CD14-positive monocyte (primary cell): ENCODE measurements around the gene SPTAN1. TPM values are rescaled to one million over a fixed set of nuclear protein-coding genes. Genes with fewer than 3 reads are reported as not detected.

Experiments used
- DNase-seq, 3 donors: peaks; one replicate each; pipeline ENCODE4 v3.0.0-alpha.2; 2011 to 2022
- H2AFZ ChIP-seq: 2 replicates; pipeline ENCODE4 v1.6.0; 2012; ENCODE audit warnings: mild to moderate bottlenecking, low read depth, low read length, inconsistent platforms; ENCODE audit not compliant: insufficient read depth, poor library complexity, severe bottlenecking
- H3K27ac ChIP-seq, 2 donors: 1 replicate in 1 of 2; 2 replicates in 1 of 2; pipeline ENCODE4 v1.5.1; 2012 to 2013; ENCODE audit warnings: low read length in 2 of 2, control low read depth in 1 of 2, inconsistent platforms in 1 of 2, low read depth in 1 of 2, mild to moderate bottlenecking in 1 of 2
- H3K27me3 ChIP-seq, 2 donors: one replicate each; pipeline versions ENCODE4 v1.6.0 to v1.6.1; 2011 to 2013; ENCODE audit warnings: low read length in 2 of 2; ENCODE audit not compliant: control insufficient read depth in 2 of 2, insufficient read depth in 2 of 2
- H3K36me3 ChIP-seq, 2 donors: replicated peaks in 1 of 2; 1 replicate in 1 of 2; 2 replicates in 1 of 2; pipeline versions ENCODE4 v1.5.1 to v1.6.1; 2012 to 2013; ENCODE audit warnings: low read length in 2 of 2, control low read depth in 1 of 2, inconsistent platforms in 1 of 2, mild to moderate bottlenecking in 1 of 2; ENCODE audit not compliant: insufficient read depth in 2 of 2, control insufficient read depth in 1 of 2
- H3K4me1 ChIP-seq, 2 donors: 1 replicate in 1 of 2; 2 replicates in 1 of 2; pipeline versions ENCODE4 v1.5.1 to v1.6.1; 2012 to 2013; ENCODE audit warnings: low read length in 2 of 2, control low read depth in 1 of 2, inconsistent platforms in 1 of 2, mild to moderate bottlenecking in 1 of 2, moderate library complexity in 1 of 2; ENCODE audit not compliant: insufficient read depth in 2 of 2, control insufficient read depth in 1 of 2
- H3K4me2 ChIP-seq: replicated peaks from 2 replicates; pipeline ENCODE3; 2012; ENCODE audit warnings: low read length, moderate library complexity, mild to moderate bottlenecking; ENCODE audit not compliant: poor library complexity, severe bottlenecking; ENCODE audit errors: extremely low read depth
- H3K4me3 ChIP-seq, 3 experiments: fragments of 200-600 bp in 1 of 3; sonication (generic) in 1 of 3; replicated peaks in 1 of 3; 1 replicate in 2 of 3; 2 replicates in 1 of 3; pipeline ENCODE4 v1.5.1; 2011 to 2013; ENCODE audit warnings: low read length in 3 of 3, mild to moderate bottlenecking in 3 of 3, control low read depth in 2 of 3, low read depth in 2 of 3, inconsistent platforms in 1 of 3, moderate library complexity in 1 of 3
- H3K79me2 ChIP-seq: 2 replicates; pipeline ENCODE4 v1.6.0; 2012; ENCODE audit warnings: mild to moderate bottlenecking, control low read depth, inconsistent platforms, low read length, moderate library complexity; ENCODE audit not compliant: insufficient read depth
- H3K9ac ChIP-seq: 2 replicates; pipeline ENCODE4 v1.6.0; 2017; ENCODE audit warnings: low read length, mild to moderate bottlenecking; ENCODE audit not compliant: insufficient read depth, poor library complexity, severe bottlenecking
- H3K9me3 ChIP-seq, 2 donors: replicated peaks in 1 of 2; 1 replicate in 1 of 2; 2 replicates in 1 of 2; pipeline versions ENCODE4 v1.5.1 to v1.6.1; 2012 to 2013; ENCODE audit warnings: low read length in 2 of 2, control low read depth in 1 of 2; ENCODE audit not compliant: control insufficient read depth in 1 of 2, insufficient read depth in 1 of 2
- H4K20me1 ChIP-seq: 2 replicates; pipeline ENCODE4 v1.6.0; 2012; ENCODE audit warnings: mild to moderate bottlenecking, low read length, control low read depth, moderate library complexity; ENCODE audit not compliant: insufficient read depth
- H3K27ac Mint-ChIP-seq, 7 donors: one replicate each; pipeline ENCODE4 v1.8.0; 2020; ENCODE audit warnings: mild to moderate bottlenecking in 7 of 7, mixed read lengths in 7 of 7, moderate library complexity in 6 of 7, inconsistent platforms in 2 of 7
- H3K27me3 Mint-ChIP-seq, 3 donors: one replicate each; pipeline ENCODE4 v1.8.0; 2021 to 2022; ENCODE audit warnings: low read depth in 3 of 3, mild to moderate bottlenecking in 3 of 3, mixed read lengths in 3 of 3, moderate library complexity in 3 of 3, inconsistent platforms in 1 of 3
- H3K36me3 Mint-ChIP-seq, 2 donors: one replicate each; pipeline ENCODE4 v1.8.0; 2020; ENCODE audit warnings: mixed read lengths in 2 of 2, inconsistent platforms in 1 of 2, mild to moderate bottlenecking in 1 of 2
- H3K4me1 Mint-ChIP-seq: one replicate; pipeline ENCODE4 v1.8.0; 2020; ENCODE audit warnings: mild to moderate bottlenecking, mixed read lengths
- H3K4me3 Mint-ChIP-seq, 2 donors: one replicate each; pipeline ENCODE4 v1.8.0; 2020; ENCODE audit warnings: mild to moderate bottlenecking in 2 of 2, mixed read lengths in 2 of 2, moderate library complexity in 1 of 2
- H3K9me3 Mint-ChIP-seq, 7 donors: one replicate each; pipeline ENCODE4 v1.8.0; 2020 to 2022; ENCODE audit warnings: mixed read lengths in 7 of 7, mild to moderate bottlenecking in 6 of 7, moderate library complexity in 6 of 7, inconsistent platforms in 2 of 7
- WGBS: methylation state at CpG from one replicate; pipeline ENCODE4 v1.1.5; 2013; ENCODE audit warnings: missing lambda C conversion rate; ENCODE audit not compliant: insufficient coverage; 5-methylcytosine and 5-hydroxymethylcytosine counted together
- intact Hi-C, 2 donors: fragments of 100-400 bp; cut with micrococcal nuclease; formaldehyde crosslinking; loops; one replicate each; pipeline versions ENCODE4 v1.15.0 to v1.15.1; 2023
- polyA plus RNA-seq, 3 donors: library from polyadenylated mRNA; depleted of rRNA in 1 of 3; unstranded in 2 of 3; stranded (reverse) in 1 of 3; fragments of 300-500 nt in 2 of 3; fragments of >200 nt in 1 of 3; fragmentation: Illumina TruSeq in 2 of 3; gene quantifications; 1 replicate in 2 of 3; 2 replicates in 1 of 3; pipeline ENCODE4 v1.2.3, GENCODE V29; 2012 to 2021
- TF ChIP-seq, protein P1 (sequence below): fragments of 200-600 bp; IDR thresholded peaks from one replicate; pipeline ENCODE4 v1.8.0; 2022; ENCODE audit warnings: antibody characterized with exemption, mild to moderate bottlenecking

The SPTAN1 gene
- polyA plus RNA-seq, 3 donors: 6.2 to 40.8 (median 8.5) TPM

DNA sequence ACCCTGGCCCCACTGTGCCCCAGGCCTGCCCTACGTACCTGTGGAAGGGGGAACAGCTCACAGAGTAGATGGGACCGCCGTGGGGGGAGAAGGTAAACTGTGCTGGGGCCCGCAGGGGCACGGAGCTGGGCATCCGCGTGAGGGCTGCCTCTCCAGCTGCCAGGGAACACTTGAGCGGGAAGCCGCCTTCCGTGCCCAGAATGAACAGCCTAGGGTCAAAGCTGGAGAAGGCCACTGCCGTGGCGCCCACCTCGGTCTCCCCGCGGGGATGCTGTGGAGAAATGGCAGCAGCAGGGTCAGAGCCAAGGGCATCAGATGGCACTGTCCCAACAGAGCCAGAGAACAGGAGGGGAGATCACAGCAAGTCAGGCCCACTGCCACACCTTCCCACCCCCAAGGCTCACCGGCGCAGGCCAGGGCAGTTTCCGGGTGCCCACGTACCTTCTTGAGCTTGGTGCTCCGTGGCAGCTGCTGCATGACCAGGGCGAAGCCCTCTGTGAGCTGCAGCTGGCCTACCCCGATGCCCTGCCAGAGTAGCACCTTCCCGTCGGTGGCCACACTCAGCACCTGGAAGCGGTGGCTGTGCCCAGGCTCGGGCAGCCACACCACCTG, 82.4 kb downstream of the SPTAN1 start:
- Mint-ChIP-seq H3K4me3 (no peak overlapping the region), H3K27me3 (no peaks in the 10 kb centered on the region), H3K9me3 (no peaks in the 10 kb centered on the region), H3K27ac (peak overlapping the region in 1 of 7 donors; percentile 50), H3K36me3 (peaks cover 31 to 63% of the 10 kb centered on the region in 2 donors), H3K4me1 (no peaks in the 10 kb centered on the region)
- no peak overlapping the region for H2AFZ ChIP-seq
- WGBS: 90% methylated on average over 24 of the region's 26 CpGs
- TF ChIP-seq, protein P1, sequence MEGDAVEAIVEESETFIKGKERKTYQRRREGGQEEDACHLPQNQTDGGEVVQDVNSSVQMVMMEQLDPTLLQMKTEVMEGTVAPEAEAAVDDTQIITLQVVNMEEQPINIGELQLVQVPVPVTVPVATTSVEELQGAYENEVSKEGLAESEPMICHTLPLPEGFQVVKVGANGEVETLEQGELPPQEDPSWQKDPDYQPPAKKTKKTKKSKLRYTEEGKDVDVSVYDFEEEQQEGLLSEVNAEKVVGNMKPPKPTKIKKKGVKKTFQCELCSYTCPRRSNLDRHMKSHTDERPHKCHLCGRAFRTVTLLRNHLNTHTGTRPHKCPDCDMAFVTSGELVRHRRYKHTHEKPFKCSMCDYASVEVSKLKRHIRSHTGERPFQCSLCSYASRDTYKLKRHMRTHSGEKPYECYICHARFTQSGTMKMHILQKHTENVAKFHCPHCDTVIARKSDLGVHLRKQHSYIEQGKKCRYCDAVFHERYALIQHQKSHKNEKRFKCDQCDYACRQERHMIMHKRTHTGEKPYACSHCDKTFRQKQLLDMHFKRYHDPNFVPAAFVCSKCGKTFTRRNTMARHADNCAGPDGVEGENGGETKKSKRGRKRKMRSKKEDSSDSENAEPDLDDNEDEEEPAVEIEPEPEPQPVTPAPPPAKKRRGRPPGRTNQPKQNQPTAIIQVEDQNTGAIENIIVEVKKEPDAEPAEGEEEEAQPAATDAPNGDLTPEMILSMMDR: no peak
- H3K9ac ChIP-seq: no peak overlapping the region
- DNase-seq: no peak
- no peaks in the 10 kb centered on the region for H3K9me3 ChIP-seq
- H3K4me2 ChIP-seq: no peak overlapping the region
- no peaks in the 10 kb centered on the region for H3K79me2 ChIP-seq
- no peak overlapping the region for H3K27ac ChIP-seq
- intact Hi-C loops: no loop called here
- H3K4me3 ChIP-seq: no peak overlapping the region
- peaks cover 29 to 44% of the 10 kb centered on the region in 2 donors for H3K36me3 ChIP-seq
- H3K4me1 ChIP-seq: no peaks in the 10 kb centered on the region
- no peaks in the 10 kb centered on the region for H4K20me1 ChIP-seq
- H3K27me3 ChIP-seq: no peaks in the 10 kb centered on the region

DNA sequence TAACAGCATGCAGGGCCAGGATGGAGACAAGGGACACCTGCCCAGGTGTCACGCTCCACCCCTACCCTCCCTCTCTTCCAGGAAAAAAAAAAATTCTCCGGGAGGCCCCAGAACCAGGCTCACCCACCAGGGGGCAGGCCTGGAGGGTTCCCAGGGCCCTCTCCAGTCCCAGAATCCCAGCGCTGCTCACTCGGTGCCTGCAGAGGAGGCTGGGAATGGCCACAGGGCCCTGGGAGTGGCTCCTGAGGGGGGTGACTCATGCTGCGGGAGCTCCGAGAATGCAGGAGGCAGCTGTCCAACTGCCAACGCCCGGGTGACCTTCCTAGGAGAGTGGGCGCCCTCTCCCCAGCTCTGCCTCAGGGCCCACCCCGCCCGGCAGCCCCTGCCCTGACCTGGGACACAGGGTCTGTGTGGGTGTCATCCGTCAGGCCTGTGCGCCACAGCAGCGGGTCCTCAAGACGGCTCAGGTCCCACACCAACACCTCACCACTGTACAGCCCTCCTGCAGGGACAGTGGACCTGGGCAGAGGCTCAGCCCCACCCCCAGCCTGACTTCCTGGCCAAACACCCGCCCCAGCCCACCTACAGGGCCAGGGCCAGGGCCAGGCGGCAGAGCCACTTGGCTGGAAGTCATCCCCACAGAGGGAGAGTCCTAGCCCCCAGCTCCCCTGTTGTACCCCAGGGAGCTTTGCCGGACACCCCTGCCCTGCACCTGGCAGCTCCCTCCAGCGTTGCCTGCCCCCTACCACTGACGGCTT, 83.1 kb downstream of the SPTAN1 start:
- 98% methylated on average over 6 of the region's 20 CpGs for WGBS
- no peaks in the 10 kb centered on the region for H3K4me1 ChIP-seq
- no peaks in the 10 kb centered on the region for H3K9me3 ChIP-seq
- no peaks in the 10 kb centered on the region for H3K79me2 ChIP-seq
- H3K4me1 Mint-ChIP-seq: no peaks in the 10 kb centered on the region
- no peak overlapping the region for H3K4me2 ChIP-seq
- H4K20me1 ChIP-seq: no peaks in the 10 kb centered on the region
- no peak for DNase-seq
- H3K36me3 Mint-ChIP-seq: peaks cover 30 to 61% of the 10 kb centered on the region in 2 donors
- no peak overlapping the region for H3K27ac Mint-ChIP-seq
- H3K27ac ChIP-seq: no peak overlapping the region
- no peak overlapping the region for H3K4me3 Mint-ChIP-seq
- no peak overlapping the region for H3K9ac ChIP-seq
- no peak overlapping the region for H3K4me3 ChIP-seq
- no peaks in the 10 kb centered on the region for H3K27me3 ChIP-seq
- TF ChIP-seq, protein P1: peak; percentile 19
- H2AFZ ChIP-seq: no peak overlapping the region
- peaks cover 25 to 39% of the 10 kb centered on the region in 2 donors for H3K36me3 ChIP-seq
- intact Hi-C loops: no loop called here
- H3K9me3 Mint-ChIP-seq: no peaks in the 10 kb centered on the region
- H3K27me3 Mint-ChIP-seq: no peaks in the 10 kb centered on the region
